Left renal pelvis (tissue), 4 donors: ENCODE measurements around the gene LMBRD1. TPM values are rescaled to one million over a fixed set of nuclear protein-coding genes. Genes with fewer than 3 reads are reported as not detected.

Experiments
- DNase-seq, 4 donors: peaks; one replicate each; pipeline ENCODE4 v3.0.0-alpha.2; 2013; ENCODE audit warnings: low read depth in 4 of 4, low spot score in 3 of 4
- polyA plus RNA-seq, 4 donors: library from polyadenylated mRNA; unstranded; fragments of 120-200 nt; gene quantifications; one replicate each; pipeline ENCODE4 v1.2.1, GENCODE V29; 2013; ENCODE audit not compliant: insufficient read length in 4 of 4

LMBRD1 gene
- polyA plus RNA-seq, 4 donors, result 57.9 to 185 (median 137) TPM

- no peak for DNase-seq
Observed at GRCh38 chr6:69650703-69651102, 146.1 kb downstream of the LMBRD1 start.

GRCh38 chr6:69647726-69648125 lies 149.1 kb downstream of the LMBRD1 start:
- no peak for DNase-seq

GRCh38 chr6:69643688-69644087 lies 153.1 kb downstream of the LMBRD1 start:
- DNase-seq, result no peak

- DNase-seq, result no peak
Observed at GRCh38 chr6:69632932-69633331, 163.9 kb downstream of the LMBRD1 start.

DNA sequence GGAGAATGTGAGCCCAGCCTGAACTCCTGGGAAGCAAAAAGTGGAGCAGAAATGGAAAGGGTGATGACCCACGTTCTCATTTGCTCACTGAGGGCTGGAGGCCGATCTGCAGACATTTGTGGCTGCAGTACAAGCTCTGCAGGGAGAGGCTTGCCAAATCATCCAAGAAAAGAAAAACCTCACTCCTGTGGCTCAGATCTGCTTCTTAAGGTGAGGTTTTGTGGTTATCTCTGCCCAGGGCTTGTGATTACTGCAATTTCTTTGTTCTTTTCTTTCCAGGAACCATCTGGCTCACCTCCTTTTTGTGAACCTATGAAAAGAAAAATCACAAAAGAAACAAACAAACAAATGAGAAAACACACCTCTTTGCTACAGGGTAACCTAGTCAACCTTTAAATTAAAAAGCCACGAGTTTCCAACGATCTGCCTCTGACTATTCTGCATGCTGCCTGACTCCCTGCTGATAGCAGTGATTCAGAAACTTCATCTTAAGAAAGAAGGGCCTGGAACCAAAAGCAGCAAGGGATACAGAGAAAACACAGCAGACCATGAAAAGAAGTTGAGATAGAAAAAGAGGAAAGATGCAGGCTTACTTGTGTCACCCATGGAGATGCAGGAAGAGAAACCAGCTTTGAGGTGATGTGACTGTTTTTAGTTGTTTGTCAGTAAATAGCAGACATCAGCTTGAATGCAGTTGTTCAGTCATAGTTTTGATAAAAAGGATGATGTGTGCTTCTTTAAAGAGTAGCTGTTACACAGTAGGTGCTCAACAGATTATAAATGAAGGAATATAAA lies 165.1 kb downstream of the LMBRD1 start:
- DNase-seq, result no peak

GRCh38 chr6:69630767-69631166 lies 166.0 kb downstream of the LMBRD1 start:
- DNase-seq, result no peak

DNA sequence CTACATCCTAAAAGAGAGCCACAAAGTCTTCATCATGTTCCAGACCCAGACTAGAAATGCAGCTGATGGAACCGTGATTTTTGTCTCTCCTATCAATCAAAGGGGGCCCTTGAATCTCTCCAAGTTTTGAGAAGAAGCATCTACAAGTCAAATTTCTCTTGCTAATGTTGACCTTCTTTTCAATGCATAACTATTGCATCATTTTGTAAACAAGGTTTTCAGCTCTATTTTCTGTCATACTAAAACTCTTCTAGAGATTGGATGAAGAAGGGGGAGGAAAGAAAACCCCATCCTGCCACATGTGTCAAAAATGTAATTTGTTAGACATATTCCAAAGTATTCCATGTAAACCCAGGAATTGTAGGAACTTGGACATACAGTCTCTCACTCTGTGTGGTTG lies 169.2 kb downstream of the LMBRD1 start:
- no peak for DNase-seq

- no peak for DNase-seq
Observed at GRCh38 chr6:69624944-69625343, 171.9 kb downstream of the LMBRD1 start.

Other genes starting within 250 kb of the LMBRD1 start
- 1 to 10 TPM in 3 of 4 donors, under 1 TPM in 1; 0.11 to 2.7 (median 2.4) TPM for gene COL19A1, start 69.5 kb upstream of the LMBRD1 start, polyA plus RNA-seq